Stimulated activated CD4-positive, alpha-beta T cell treated with anti-CD3 and anti-CD28 coated beads, Interleukin-1b, Interleukin-23, amount 100 ng/mL, for 4 hours (primary cell): ENCODE data around the gene CPEB3.
"Not testable (repeated sequence)": the region's sequence is repeated elsewhere in the genome, so short reads cannot be mapped to it uniquely, and the experiment has no call there.

Experiments used
- DNase-seq, 2 donors: peaks; one replicate each; pipeline ENCODE4 v3.0.0-alpha.2; 2020; ENCODE audit warnings: low read depth in 2 of 2

Gene CPEB3

DNA sequence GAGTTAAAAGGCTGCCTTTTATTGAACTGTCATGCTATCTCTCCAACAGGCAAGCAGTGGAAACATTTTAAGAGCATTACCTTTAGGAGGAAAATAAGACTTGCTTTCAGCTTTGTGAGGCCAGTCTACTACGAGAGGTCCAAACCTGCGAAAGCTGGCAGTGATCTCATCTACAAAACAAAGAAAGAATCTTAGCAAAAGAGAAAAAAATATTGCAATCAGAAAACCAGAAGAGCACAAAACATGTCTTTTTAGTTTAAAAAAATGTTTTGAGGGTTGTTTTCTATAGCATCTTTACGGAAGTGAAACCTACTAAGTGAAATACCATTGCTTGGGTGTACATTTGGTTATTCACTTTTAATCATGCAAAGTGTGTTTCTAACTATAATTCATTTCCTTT is 147.9 kb downstream of the CPEB3 start:
- DNase-seq, result no peak

DNA sequence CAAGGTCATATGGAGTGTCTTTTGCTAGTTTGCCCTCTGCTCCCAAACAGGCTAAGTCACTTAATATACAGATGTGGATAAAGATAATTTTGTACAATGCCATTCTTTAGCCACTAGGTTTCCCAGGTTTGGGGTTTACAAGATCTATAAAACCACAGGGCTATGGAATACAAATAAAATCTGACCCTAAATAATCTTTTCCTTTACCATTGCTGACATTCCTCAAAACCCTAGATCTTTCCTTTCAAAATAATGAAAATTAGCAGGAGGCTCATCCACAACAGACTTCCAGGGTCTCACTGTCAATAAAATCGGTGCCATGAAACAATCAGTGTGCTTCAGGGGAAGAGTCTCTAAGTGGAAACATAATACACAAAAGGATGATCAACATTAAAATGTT is 148.4 kb downstream of the CPEB3 start:
- DNase-seq, result no peak

DNA sequence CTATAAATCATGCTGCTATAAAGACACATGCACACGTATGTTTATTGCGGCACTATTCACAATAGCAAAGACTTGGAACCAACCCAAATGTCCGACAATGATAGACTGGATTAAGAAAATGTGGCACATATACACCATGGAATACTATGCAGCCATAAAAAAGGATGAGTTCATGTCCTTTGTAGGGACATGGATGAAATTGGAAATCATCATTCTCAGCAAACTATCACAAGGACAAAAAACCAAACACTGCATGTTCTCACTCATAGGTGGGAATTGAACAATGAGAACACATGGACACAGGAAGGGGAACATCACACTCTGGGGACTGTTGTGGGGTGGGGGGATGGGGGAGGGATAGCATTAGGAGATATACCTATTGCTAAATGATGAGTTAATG is 149.7 kb downstream of the CPEB3 start:
- not testable (repeated sequence) for DNase-seq

DNA sequence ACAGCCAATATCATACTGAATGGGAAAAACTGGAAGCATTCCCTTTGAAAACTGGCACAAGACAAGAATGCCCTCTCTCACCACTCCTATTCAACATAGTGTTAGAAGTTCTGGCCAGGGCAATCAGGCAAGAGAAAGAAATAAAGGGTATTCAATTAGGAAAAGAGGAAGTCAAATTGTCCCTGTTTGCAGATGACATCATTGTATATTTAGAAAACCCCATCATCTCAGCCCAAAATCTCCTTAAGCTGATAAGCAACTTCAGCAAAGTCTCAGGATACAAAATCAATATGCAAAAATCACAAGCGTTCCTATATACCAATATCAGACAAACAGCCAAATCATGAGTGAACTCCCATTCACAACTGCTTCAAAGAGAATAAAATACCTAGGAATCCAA is 156.8 kb downstream of the CPEB3 start:
- DNase-seq, result not testable (repeated sequence)

DNA sequence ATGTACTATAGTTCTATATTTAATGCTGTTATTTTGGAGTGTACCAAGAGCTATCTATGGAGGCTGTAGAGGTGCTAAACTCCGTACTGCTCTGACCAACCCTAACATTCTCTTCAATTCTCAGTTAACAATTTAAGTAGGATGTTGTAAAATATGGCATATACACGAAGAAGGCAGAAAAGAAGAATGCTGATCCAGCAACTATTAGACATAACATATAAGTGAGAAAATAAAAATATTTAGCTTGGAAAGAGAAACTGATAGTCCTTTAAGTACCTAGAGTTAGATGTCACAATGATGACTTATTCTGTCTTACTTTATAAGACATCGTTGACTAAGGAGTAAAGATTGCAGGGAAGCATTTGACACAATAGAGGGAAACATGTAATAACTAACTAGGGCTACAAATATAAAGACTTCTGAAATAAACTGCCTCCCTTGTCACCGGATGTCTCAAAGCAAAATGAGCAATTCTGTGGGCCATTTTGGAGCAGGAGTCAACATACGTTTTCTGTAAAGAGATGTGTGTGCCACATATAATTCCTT is 159.5 kb downstream of the CPEB3 start:
- DNase-seq, result no peak

DNA sequence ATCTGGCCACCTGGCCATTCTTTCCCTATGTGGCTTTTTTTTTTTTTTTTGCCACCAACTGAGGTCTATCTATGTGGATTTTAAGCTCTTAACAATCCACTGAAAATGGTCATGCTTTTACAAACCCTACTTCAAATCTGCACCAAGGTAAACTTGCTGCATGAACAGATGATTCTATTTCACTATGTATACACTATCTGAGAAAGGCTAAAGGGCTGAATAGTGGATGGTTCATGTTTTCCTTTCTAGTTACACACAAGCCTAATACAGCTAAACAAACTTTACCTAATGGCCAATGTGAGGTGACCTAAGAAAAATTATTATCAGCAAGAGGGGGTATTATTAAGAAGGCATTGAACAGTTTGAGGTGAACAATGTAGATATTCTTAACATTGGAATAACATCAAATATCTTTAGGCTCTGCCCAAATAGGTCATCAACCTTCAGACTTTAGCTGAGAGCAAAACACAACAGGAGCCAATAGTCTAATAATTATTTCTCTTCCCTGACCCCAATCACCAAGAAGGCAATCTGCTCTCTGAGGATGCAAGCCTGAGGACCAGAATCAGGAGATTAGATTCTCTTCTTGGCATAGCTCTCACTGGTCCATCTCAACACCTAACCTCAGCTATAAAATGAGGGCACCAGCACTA is 160.1 kb downstream of the CPEB3 start:
- DNase-seq, result no peak

DNA sequence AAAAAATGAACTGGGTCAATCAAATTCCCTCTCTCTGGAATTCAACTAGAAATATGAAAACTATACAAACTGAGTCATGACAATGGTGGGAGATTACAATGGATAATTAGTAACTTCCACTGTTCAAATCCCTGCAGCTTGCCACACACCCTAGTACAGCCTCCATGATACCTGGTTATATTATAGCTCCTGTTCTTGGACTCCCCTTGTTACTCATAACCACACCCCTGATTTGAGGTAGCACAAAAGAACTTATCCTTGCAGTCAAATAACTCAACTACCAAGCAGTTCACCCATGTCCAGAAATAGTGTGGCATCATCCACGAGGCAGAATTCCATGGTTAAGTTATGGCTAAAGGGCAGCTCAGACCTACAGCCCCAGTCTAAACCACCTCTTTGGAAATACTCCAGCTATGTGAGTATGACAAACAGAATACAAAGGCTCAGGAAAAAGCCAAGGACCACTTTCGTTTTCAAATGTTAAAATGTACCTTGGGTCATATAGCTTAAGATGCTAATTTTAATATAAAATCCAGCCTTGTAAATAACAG is 164.7 kb downstream of the CPEB3 start:
- no peak for DNase-seq

DNA sequence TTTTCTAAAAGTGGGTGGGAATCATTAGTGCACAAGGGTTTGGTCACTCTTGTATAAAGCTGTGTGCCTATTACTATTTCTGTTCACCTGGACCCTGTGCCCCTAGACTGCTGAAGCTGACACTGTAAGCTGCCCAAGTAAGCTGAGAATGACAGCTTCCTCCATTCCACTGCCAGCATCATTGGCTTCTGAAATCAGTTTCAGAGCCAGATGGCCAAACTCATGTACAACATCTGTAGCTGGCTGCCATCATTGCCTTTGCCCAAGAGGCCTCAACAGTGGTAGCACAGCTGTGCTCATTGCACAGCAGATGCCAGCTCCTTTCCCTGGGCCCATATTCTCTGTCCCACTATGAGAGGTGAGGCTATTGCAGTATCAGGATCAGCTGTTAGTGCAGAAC is 165.7 kb downstream of the CPEB3 start:
- DNase-seq, result no peak

DNA sequence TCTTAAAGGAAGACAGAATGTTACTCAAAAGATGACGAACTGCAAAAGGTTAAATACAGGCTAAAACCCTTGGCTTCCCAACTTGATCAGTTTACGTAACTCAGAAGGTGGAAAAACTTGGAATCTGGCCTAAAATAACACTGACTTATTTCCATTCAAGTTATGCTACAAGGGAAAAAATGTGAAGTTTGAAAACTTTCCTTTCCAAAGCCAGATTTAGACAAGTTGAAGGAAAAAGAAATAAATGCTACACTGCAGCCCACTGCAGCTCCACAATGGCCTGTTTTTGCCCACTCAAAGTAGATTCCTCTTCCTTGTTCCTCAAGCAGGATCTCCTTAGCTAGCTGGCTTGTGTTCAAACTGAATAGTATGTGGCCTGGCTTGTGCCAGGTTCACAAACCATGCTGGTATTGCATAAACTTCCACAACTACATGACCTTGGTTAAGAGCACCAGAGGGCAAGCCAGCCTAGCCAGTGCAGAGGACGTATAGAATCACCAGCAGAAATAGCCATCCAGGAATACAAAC is 166.2 kb downstream of the CPEB3 start:
- DNase-seq, result no peak

DNA sequence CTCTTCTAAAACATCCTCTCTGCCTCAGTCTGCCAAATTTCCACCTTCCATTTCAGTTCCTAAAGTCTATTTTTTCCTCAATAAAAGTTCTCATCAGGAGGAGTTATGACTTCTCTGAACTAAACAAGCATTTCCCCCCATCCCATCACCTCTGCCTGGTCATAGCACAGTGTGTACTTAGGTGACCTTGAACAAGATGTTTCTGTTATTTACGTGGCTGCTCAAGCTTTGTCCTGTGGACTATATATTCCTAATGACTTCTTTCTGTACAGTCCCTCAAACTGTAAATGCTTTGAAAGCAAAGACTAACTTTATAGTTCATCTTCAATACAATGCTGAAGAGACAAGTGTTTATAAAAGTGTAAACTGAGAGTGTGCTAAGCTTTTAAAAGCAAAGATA is 166.9 kb downstream of the CPEB3 start:
- DNase-seq, result no peak

DNA sequence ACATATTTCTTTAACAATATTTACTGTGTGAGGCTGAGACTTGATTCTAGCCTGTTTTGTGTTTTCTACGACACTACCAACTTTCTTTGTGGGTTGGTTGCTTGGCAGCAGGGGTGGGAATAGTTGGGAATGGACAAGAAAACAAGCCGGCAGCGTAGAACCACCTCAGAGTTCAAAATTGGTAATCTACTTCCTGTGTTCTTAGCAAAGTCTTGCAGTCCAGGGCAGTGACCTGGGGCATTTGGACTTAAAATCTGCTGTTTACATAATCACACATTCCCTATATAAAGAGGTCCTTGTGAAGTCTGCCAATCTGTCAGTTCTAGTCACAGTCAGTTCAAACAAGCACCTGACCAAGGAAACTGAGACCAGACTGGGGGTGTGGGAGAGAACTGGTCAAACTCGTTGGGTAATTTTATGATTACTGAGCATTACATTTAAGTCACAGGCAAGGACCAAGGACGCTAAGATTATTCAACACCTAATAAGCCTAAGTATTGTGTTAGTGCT is 167.9 kb downstream of the CPEB3 start:
- DNase-seq, result no peak

DNA sequence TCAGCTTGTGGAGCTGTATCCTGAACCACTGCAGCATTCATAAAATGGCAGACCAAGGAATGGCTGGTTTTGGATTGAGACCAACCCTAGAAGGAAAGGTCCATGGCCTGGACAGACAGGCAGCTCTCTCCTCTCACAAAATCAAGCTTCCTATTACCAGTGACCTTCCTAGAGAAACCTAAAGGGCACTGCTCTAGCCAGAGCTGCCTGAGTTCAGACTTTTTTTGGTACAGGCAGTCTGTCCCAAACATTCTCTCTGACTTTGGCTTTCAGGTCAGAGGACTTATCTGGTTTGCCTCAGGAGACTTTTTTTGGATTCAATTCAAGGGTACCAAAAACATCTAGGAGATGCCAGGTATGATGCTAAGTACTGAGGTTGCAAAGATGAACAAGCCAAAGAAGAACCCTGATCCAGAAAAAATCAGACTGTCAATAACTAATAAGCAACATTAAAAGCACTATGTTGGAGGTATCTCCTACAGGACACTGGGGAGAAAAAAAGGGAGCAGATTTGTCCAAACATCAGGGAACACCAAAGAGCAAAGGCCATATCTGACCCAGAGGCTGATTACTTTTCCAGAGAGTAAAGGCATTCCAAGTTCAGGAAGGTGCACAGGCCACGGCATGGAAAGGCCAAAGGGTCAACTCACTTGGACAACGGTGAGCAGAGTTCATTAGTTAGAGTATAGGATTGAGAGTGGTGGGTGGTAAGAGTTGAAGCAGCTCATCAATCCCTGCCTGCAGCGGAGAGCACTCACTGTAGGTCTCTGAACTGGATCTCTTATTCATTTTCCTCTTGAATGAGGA is 169.0 kb downstream of the CPEB3 start:
- DNase-seq, result no peak

DNA sequence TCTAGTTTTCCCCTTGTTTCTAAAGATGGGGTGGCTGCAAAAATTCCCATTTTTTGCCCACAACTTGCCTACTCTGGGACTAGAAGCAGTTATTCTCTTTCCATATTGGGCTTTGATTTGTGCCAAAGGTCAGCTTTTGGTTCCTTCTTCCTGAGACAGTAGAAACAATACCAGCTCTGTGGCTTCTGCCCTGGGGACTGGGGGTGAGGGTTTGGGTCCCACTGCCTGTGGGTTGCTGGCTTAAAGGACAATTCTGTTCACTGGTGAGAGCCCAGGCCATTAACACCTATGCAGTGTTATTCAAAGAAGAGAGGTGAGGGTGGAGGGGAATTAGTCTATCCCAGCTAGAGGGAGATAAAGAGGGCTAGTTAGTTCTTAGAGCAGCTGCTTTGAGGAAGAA is 171.5 kb downstream of the CPEB3 start:
- no peak for DNase-seq

DNA sequence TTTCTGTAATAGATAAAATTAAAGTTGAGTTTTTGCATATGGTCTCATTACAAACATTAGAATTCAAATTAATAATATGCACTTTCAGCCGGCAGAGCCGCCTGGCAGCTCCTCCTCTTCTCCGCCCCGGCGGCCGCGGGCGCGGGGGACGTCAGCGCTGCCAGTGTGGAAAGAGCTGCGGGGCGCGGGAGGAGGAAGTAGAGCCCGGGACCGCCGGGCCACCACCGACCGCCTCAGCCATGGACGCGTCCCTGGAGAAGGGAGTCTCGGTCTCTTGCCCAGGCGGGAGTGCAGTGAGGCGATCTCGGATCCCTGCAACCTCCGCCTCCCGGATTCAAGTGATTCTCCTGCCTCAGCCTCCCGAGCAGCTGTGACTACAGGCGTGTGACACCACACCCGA is 176.0 kb downstream of the CPEB3 start:
- DNase-seq, result not testable (repeated sequence)

DNA sequence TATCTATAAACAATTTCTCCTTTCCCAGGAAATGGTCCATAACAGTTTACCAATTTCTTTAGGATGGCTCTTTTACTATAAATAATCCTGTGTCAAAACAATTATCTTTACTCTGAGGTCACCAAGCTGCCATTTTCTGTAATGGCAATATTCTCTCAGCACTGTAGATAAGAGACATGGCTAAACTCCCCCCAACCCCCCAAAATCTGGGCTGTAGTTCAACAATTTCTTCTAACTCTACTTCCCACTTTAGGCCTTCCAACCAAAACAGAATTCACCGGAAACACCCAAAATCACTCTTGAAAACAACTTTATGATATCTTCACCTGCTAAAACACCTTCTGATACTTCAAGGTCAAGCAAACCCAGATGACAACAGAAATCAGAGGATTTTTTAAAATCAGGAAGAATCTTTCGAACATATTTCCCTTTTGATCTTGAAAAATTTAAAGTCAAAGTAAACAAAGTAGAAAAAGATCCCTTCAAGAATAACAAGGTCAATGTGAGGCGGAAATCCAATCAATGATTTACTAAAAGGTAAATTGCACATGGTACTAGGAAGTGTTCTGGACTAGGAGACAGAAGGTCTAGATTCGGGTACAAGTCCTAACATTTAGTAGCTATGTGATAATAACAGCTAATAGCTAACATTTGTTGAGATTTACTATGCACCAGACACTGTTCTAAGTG is 176.8 kb downstream of the CPEB3 start:
- DNase-seq, result no peak

DNA sequence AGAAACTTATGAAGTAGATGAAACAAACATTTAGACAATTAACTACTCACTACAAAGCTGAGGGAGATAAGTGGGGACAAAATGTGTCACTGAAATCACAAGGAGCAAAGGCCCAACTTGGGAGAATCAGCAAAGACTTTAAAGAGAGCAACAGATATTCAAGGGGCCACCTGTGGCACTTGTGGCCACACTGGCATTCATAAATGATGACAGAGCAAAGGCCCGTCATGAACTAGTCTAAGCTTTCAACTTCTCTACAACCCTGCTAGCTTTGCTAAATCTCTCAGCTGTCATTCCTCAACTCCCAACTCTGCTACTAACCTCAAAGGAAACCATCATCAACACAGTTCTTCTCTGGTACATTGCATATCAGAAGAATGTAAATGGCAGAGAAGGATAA is 178.4 kb downstream of the CPEB3 start:
- DNase-seq, result no peak

DNA sequence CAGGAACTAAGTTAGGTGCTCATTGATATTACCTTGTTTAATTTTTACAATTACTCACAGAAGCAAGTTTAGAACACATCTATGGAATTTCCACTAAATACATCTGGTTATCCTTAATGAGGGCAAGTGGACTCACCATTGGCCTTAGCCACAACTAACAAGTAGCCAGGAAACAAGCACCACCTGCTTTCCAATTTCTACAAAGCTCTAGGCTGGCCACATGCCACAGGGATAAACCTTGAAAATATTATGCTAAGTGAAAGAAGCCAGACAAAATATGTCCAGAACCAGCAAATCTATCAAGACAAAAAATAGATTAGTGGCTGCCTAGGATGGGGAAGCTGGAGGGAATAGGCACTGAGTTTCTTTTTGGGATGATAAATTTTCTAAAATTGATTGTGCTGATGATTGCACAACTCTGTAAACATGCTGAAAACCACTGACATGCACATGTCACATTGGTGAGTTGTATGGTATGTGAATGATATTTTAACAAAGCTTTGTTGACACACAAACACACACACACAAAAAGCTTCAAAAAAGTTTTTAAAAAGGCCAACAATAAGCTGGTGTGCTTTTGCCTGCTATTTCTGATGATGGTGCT is 179.4 kb downstream of the CPEB3 start:
- DNase-seq, result no peak

DNA sequence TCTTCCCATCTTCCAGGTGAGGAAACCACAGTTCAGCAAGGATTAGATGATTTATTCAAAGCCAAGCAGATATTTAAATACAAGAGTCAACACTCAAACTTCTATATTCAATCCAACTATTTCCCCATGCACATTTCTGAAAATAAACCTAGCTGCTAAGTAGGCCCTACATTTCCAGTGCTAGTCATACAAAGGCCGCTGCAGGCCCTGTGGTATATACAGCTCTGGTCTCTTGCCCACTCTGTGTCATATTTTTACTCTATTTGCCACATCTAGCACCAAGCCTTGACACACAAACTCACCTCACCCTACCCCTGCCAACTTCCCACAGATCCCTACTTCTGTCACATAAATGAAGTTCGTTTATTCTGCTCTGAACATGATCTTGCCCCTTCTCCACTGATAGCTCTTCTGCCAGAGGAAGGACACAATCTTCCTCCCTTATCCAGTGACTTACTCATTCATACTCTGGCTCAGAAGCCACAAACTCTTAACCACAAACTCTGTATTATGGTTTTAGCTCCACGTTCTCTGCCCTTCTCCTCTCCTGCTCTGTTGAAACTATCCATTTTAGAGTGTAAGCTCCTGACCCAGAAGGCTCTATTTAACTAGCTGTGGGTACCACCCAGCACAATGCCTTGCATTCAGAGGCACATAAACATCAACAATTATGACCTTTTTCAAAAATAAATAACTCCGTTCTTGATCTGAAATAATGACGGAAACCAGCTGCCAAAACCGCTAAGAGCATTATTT is 180.7 kb downstream of the CPEB3 start:
- DNase-seq, result no peak

DNA sequence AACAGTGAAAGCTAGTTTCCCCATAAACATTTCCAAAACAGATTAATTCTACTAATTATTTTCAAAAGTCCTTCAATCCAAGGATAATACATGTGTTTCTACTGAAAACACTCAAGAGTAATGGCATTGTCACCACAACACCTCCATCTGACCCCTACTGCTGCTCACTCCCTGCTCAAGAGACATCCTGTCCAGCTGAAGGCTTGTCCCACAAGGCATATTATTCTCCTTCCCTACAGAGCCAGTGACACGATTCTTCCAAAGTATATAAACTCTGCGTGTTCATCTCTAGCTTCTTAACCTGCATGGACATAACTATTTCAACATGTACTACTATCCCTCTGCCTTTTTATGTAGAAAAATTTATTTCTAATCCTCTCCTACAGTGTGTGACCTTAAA is 182.1 kb downstream of the CPEB3 start:
- no peak for DNase-seq

DNA sequence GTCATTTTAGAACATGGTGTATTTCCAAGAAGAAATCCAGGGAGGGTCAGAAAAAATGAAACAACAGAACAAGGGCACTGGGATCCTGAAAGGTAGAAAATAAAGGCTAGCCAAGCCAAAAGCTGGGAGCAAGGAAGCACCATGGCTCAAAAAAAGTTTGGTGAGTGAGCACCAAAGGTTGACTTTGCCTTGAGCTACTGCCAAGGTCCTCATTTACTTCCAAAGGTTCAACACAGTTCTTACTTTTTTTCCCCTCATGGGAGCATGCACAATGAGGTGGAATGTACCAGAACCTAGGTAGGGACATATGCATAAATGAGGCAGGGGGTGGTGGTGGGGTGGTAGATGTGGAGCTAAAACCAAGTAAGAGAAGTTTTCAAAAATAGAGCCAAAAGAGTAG is 182.8 kb downstream of the CPEB3 start:
- DNase-seq, result no peak
